HepG2 (cell line): ENCODE data around the gene NFXL1. TPM values are rescaled to one million over a fixed set of nuclear protein-coding genes. Genes with fewer than 3 reads are reported as not detected.
A peak's percentile ranks its signal among the peaks of the same experiment; 100 is the strongest.

Experiments
- AKAP8 ChIP-seq: sonication (generic); formaldehyde crosslinking; IDR thresholded peaks from 2 replicates; pipeline ENCODE4 v1.5.1; 2020; ENCODE audit warnings: mild to moderate bottlenecking, missing genetic modification reagents
- CREM ChIP-seq, 2 experiments: sonication (generic) in 1 of 2; formaldehyde crosslinking in 1 of 2; IDR thresholded peaks; 2 replicates each; pipeline versions ENCODE4 v1.4.0 to v1.6.1; 2016 to 2020; ENCODE audit warnings: antibody characterized with exemption in 1 of 2, mild to moderate bottlenecking in 1 of 2, missing genetic modification reagents in 1 of 2
- DDIT3 ChIP-seq: sonication (generic); formaldehyde crosslinking; IDR thresholded peaks from 2 replicates; pipeline ENCODE4 v1.4.0; 2020; ENCODE audit warnings: mild to moderate bottlenecking, missing genetic modification reagents
- FOXA3 ChIP-seq: IDR thresholded peaks from 2 replicates; pipeline ENCODE4 v1.6.1; 2016; ENCODE audit warnings: missing genetic modification reagents, missing compliant biosample characterization
- FOXK1 ChIP-seq: sonication (generic); formaldehyde crosslinking; IDR thresholded peaks from 2 replicates; pipeline ENCODE4 v1.4.0; 2020; ENCODE audit warnings: low read depth, missing genetic modification reagents, borderline replicate concordance
- FOXK2 ChIP-seq: fragments of 450-650 bp; IDR thresholded peaks from 2 replicates; pipeline ENCODE4 v1.6.1; 2016
- GABPB1 ChIP-seq: IDR thresholded peaks from 2 replicates; pipeline ENCODE4 v1.6.1; 2016; ENCODE audit warnings: mild to moderate bottlenecking, missing genetic modification reagents, moderate library complexity, missing compliant biosample characterization
- HINFP ChIP-seq: sonication (generic); formaldehyde crosslinking; IDR thresholded peaks from 2 replicates; pipeline ENCODE4 v1.4.0; 2020; ENCODE audit warnings: low read depth, mild to moderate bottlenecking, missing genetic modification reagents
- KDM6A ChIP-seq: IDR thresholded peaks from 2 replicates; pipeline ENCODE4 v1.6.1; 2016; ENCODE audit warnings: low read depth
- MEIS1 ChIP-seq: sonication (generic); formaldehyde crosslinking; IDR thresholded peaks from 2 replicates; pipeline ENCODE4 v1.9.0; 2021; ENCODE audit warnings: mild to moderate bottlenecking, missing genetic modification reagents, moderate library complexity, borderline replicate concordance
- NFRKB ChIP-seq: fragments of 450-650 bp; IDR thresholded peaks from 2 replicates; pipeline ENCODE4 v1.6.1; 2017
- NR2F6 ChIP-seq, 2 experiments: IDR thresholded peaks; 2 replicates each; pipeline ENCODE4 v1.6.1; 2016; ENCODE audit warnings: antibody characterized with exemption in 1 of 2, mild to moderate bottlenecking in 1 of 2
- RARG ChIP-seq: sonication (generic); formaldehyde crosslinking; IDR thresholded peaks from 2 replicates; pipeline ENCODE4 v1.4.0; 2020; ENCODE audit warnings: low read depth, mild to moderate bottlenecking, missing genetic modification reagents
- REPIN1 ChIP-seq: sonication (generic); formaldehyde crosslinking; IDR thresholded peaks from 2 replicates; pipeline ENCODE4 v1.8.0; 2022; ENCODE audit warnings: missing genetic modification reagents, low read depth, mild to moderate bottlenecking, borderline replicate concordance
- SCMH1 ChIP-seq: sonication (generic); formaldehyde crosslinking; IDR thresholded peaks from 2 replicates; pipeline ENCODE4 v1.9.0; 2021; ENCODE audit warnings: missing genetic modification reagents, mild to moderate bottlenecking, borderline replicate concordance
- ZNF143 ChIP-seq: sonication (generic); formaldehyde crosslinking; IDR thresholded peaks from 2 replicates; pipeline ENCODE4 v1.4.0; 2020; ENCODE audit warnings: missing genetic modification reagents
- ZNF263 ChIP-seq: sonication (generic); formaldehyde crosslinking; IDR thresholded peaks from 2 replicates; pipeline ENCODE4 v1.4.0; 2020; ENCODE audit warnings: missing genetic modification reagents
- ZNF546 ChIP-seq: sonication (generic); formaldehyde crosslinking; conservative IDR thresholded peaks from 2 replicates; pipeline ENCODE4 v1.8.1; 2023; ENCODE audit warnings: mild to moderate bottlenecking, missing genetic modification reagents
- ZNF564 ChIP-seq: sonication (generic); formaldehyde crosslinking; IDR thresholded peaks from 2 replicates; pipeline ENCODE4 v1.8.1; 2023; ENCODE audit warnings: mild to moderate bottlenecking, missing genetic modification reagents
- ZNF598 ChIP-seq: sonication (generic); formaldehyde crosslinking; IDR thresholded peaks from 2 replicates; pipeline ENCODE4 v1.5.1; 2020; ENCODE audit warnings: mild to moderate bottlenecking, missing genetic modification reagents, borderline replicate concordance
- ZNF772 ChIP-seq: sonication (generic); formaldehyde crosslinking; IDR thresholded peaks from 2 replicates; pipeline ENCODE4 v1.5.0; 2020; ENCODE audit warnings: mild to moderate bottlenecking, missing genetic modification reagents
- ZNF792 ChIP-seq: IDR thresholded peaks from 2 replicates; pipeline ENCODE4 v1.6.1; 2016
- ZNF850 ChIP-seq: sonication (generic); formaldehyde crosslinking; conservative IDR thresholded peaks from 2 replicates; pipeline ENCODE4 v1.9.0; 2021; ENCODE audit warnings: mild to moderate bottlenecking, missing genetic modification reagents
- polyA plus RNA-seq, 8 experiments: library from polyadenylated mRNA; depleted of rRNA in 3 of 8; stranded (reverse) in 7 of 8; unstranded in 1 of 8; fragments of >200 nt; fragmentation: Illumina TruSeq in 4 of 8; extraction: Trizol in 4 of 8; gene quantifications; 2 replicates each; pipeline versions ENCODE4 v1.2.1 to v1.2.3, GENCODE V29; 2011 to 2016; ENCODE audit warnings: low read depth in 4 of 8, missing spikeins in 1 of 8, mixed read lengths in 1 of 8; ENCODE audit not compliant: insufficient read depth in 1 of 8
- total RNA-seq, 5 experiments: library from RNA; depleted of rRNA; stranded (reverse); fragments of >200 nt; fragmentation: Illumina TruSeq; extraction: Trizol; gene quantifications; 2 replicates each; pipeline ENCODE4 v1.2.3, GENCODE V29; 2016; ENCODE audit warnings: low read depth in 1 of 5
- TF ChIP-seq, protein P1 (sequence below), 2 experiments: sonication (generic) in 1 of 2; formaldehyde crosslinking in 1 of 2; IDR thresholded peaks; 2 replicates each; pipeline versions ENCODE4 v1.4.0 to v1.6.1; 2016 to 2020; ENCODE audit warnings: borderline replicate concordance in 1 of 2, low read depth in 1 of 2, mild to moderate bottlenecking in 1 of 2, missing genetic modification reagents in 1 of 2

NFXL1 gene
- total and polyA plus RNA-seq, 2 of the 13 experiments (the other 11 are each of a cell fraction or from before 2014, with no cell fraction given): 12.0 to 18.6 TPM

GRCh38 chr4:47914220-47914925, at the start of gene NFXL1 (continued):
- TF ChIP-seq CREM (IDR thresholded peaks at IDR 0.05): peak; percentile 98
- TF ChIP-seq CREM (CRISPR knock-in tag; IDR thresholded peaks at IDR 0.05): no peak
- TF ChIP-seq REPIN1 (CRISPR knock-in tag): no peak
- 0 out of 2 replicates have a peak, but pooled peaks have one; percentile 45 for TF ChIP-seq ZNF263 (CRISPR knock-in tag)
- TF ChIP-seq NFRKB: no peak
- no peak for TF ChIP-seq SCMH1 (CRISPR knock-in tag)
- TF ChIP-seq, protein P1, sequence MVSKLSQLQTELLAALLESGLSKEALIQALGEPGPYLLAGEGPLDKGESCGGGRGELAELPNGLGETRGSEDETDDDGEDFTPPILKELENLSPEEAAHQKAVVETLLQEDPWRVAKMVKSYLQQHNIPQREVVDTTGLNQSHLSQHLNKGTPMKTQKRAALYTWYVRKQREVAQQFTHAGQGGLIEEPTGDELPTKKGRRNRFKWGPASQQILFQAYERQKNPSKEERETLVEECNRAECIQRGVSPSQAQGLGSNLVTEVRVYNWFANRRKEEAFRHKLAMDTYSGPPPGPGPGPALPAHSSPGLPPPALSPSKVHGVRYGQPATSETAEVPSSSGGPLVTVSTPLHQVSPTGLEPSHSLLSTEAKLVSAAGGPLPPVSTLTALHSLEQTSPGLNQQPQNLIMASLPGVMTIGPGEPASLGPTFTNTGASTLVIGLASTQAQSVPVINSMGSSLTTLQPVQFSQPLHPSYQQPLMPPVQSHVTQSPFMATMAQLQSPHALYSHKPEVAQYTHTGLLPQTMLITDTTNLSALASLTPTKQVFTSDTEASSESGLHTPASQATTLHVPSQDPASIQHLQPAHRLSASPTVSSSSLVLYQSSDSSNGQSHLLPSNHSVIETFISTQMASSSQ (IDR thresholded peaks at IDR 0.05; ENCODE audit: low read depth): no peak
- TF ChIP-seq, protein P1 (CRISPR knock-in tag; IDR thresholded peaks at IDR 0.05; ENCODE audit: borderline replicate concordance): 0 out of 2 replicates have a peak, but pooled peaks have one; percentile 26
- TF ChIP-seq ZNF143 (CRISPR knock-in tag): peak; percentile 95
- peak; percentile 44; the same call in 1 of the 2 replicates for TF ChIP-seq ZNF598 (CRISPR knock-in tag)
- TF ChIP-seq GABPB1: peak; percentile 95
- peak; percentile 35; the same call in 1 of the 2 replicates for TF ChIP-seq ZNF850 (CRISPR knock-in tag)
- 0 out of 2 replicates have a peak, but pooled peaks have one; percentile 39 for TF ChIP-seq FOXA3 (CRISPR knock-in tag)
- TF ChIP-seq FOXK2: no peak
- 0 out of 2 replicates have a peak, but pooled peaks have one; percentile 35 for TF ChIP-seq AKAP8 (CRISPR knock-in tag)
- 0 out of 2 replicates have a peak, but pooled peaks have one; percentile 24 for TF ChIP-seq ZNF564 (CRISPR knock-in tag)
- TF ChIP-seq ZNF772 (CRISPR knock-in tag): 0 out of 2 replicates have a peak, but pooled peaks have one; percentile 17
- TF ChIP-seq ZNF546: 0 out of 2 replicates have a peak, but pooled peaks have one; percentile 50
- TF ChIP-seq DDIT3 (CRISPR knock-in tag): no peak
- TF ChIP-seq MEIS1 (CRISPR knock-in tag): no peak
- TF ChIP-seq ZNF792 (CRISPR knock-in tag): peak; percentile 74
- no peak for TF ChIP-seq KDM6A (CRISPR knock-in tag)
- TF ChIP-seq FOXK1 (CRISPR knock-in tag): peak; percentile 62; the same call in 1 of the 2 replicates
- 0 out of 2 replicates have a peak, but pooled peaks have one; percentile 10 for TF ChIP-seq HINFP
- peak; percentile 76 for TF ChIP-seq NR2F6 (IDR thresholded peaks at IDR 0.05)
- TF ChIP-seq NR2F6 (CRISPR knock-in tag; IDR thresholded peaks at IDR 0.05): peak; percentile 77
- TF ChIP-seq RARG (CRISPR knock-in tag): 0 out of 2 replicates have a peak, but pooled peaks have one; percentile 14
